ENCODE results near the gene NAPA. TPM values are rescaled to one million over a fixed set of nuclear protein-coding genes. Genes with fewer than 3 reads are reported as not detected.

NAPA gene
- total RNA-seq, 2 donors from 2014 or later = 127 to 213 TPM

DNA sequence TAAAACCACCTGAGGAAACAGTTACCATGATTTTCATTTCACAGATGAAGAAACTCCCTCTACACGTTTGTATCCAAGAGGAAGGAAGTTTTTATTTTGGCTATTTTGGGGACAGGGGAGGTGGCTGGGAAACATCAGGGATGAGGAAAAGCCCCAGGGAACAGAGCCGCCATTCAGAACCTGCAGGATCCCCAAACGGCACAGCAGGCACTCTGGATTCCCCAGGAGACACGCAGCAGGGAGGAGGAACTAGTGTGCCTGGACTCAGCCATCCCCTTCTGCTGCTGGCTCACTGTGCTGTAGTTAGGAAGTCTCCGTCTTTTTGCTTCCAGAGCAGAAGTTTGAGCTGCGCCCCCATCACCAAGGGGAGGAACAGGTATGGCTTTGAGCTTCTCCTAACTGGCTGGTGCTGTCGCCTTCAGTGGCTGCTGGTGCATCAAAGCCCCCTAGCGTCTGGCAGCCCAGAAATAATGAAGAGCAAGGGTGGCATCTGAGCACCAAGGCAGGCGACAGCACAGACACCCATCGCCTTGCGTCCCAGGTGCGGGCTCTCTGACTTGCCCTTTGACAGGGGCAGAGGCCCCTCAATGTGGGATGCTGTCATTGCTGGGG, 4.2 kb downstream of the NAPA start:
- DNase-seq (ENCODE audit: low spot score) = no peak
- TF ChIP-seq, protein P1, sequence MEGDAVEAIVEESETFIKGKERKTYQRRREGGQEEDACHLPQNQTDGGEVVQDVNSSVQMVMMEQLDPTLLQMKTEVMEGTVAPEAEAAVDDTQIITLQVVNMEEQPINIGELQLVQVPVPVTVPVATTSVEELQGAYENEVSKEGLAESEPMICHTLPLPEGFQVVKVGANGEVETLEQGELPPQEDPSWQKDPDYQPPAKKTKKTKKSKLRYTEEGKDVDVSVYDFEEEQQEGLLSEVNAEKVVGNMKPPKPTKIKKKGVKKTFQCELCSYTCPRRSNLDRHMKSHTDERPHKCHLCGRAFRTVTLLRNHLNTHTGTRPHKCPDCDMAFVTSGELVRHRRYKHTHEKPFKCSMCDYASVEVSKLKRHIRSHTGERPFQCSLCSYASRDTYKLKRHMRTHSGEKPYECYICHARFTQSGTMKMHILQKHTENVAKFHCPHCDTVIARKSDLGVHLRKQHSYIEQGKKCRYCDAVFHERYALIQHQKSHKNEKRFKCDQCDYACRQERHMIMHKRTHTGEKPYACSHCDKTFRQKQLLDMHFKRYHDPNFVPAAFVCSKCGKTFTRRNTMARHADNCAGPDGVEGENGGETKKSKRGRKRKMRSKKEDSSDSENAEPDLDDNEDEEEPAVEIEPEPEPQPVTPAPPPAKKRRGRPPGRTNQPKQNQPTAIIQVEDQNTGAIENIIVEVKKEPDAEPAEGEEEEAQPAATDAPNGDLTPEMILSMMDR (IDR thresholded peaks at IDR 0.05) = no peak
- Histone ChIP-seq H3K4me1 (peaks cover 0 to 80% of the 10 kb centered on the region in 2 donors), H3K27me3 (no peaks in the 10 kb centered on the region), H3K36me3 (no peaks in the 10 kb centered on the region), H3K4me3 (no peak overlapping the region), H3K9me3 (no peaks in the 10 kb centered on the region), H3K27ac (peak overlapping the region; percentile 72 to 95)

DNA sequence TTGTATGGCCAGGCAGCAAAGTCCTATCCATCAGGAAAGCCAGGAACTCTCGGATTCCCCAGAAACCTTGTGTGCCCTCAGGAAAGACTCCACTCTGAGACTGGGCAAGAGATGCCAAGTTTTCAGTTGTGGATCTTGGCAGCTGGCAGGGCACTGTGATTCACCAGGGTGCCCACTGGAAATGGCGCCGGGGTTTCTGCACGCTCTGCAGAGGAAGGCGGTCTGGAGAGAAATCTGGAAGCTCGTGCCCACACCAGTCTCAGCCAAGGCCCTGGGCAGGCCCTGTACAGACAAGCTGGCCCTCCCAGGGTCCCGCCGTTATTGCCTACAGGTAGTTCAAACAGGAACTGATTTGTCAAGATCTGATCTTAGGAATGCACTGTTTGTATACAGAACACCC, 4.9 kb downstream of the NAPA start:
- DNase-seq (ENCODE audit: low spot score) = no peak
- Histone ChIP-seq H3K36me3 (no peaks in the 10 kb centered on the region), H3K4me3 (no peak overlapping the region), H3K27ac (peak overlapping the region; percentile 72 to 95), H3K4me1 (peaks cover 0 to 78% of the 10 kb centered on the region in 2 donors), H3K27me3 (no peaks in the 10 kb centered on the region), H3K9me3 (no peaks in the 10 kb centered on the region)
- TF ChIP-seq, protein P1 (IDR thresholded peaks at IDR 0.05) = no peak

DNA sequence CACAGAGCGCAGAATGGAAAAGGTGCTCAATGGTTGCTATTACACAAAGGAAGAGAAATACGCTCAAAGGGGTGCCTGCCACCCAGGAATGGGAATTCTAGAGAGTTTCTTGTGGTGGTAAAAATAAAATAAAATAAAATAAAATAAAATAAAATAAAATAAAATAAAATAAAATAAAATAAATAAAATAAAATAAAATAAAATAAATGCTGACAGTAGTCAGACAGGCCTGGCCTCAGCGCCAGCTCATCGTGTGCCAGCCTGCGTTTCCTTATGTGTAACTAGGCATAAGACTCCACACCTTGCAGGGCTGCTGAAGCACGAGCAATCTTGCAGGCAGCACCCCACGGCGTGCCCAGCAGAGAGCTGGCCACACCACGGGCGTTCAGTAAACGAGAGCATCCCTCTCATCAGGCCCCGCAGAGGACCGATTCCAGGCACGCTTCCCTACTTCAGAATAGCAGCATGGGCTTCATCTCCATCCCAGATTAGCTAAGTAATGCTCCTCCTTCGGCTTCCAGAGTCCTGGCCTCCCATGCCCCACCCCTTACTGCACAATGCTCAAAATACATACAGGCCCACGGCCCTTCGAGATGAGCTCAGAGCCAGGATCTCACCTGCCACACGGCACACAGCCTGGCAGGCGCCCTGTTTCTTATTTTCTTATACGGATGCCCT, 5.6 kb downstream of the NAPA start:
- H3K36me3 ChIP-seq = no peaks in the 10 kb centered on the region
- no peaks in the 10 kb centered on the region for H3K9me3 ChIP-seq
- no peak overlapping the region for H3K4me3 ChIP-seq
- no peaks in the 10 kb centered on the region for H3K27me3 ChIP-seq
- H3K27ac ChIP-seq = peak overlapping the region; percentile 72 to 95
- TF ChIP-seq, protein P1 (IDR thresholded peaks at IDR 0.05) = no peak
- no peak for DNase-seq (ENCODE audit: low spot score)
- H3K4me1 ChIP-seq = peaks cover 0 to 78% of the 10 kb centered on the region in 2 donors

DNA sequence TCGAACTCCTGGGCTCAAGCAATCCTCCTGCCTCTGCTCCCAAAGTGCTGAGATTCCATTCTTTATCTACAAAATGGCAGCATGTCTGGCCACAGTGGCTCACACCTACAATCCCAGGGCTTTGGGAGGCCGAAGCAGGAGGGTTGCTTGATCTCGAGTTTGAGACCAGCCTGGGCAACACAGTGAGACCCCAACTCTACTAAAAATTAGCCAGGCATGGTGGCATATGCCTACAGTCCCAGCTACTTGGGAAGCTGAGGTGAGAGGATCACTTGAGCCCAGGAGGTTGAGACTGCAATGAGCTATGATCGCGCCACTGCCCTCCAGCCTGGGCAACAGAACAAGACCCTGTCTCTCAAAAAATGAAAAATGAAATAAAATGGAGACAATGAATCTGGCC, 6.1 kb downstream of the NAPA start:
- Histone ChIP-seq H3K27me3 (no peaks in the 10 kb centered on the region), H3K4me1 (peaks cover 0 to 73% of the 10 kb centered on the region in 2 donors), H3K27ac (peak overlapping the region in 1 of 2 donors; percentile 87), H3K9me3 (no peaks in the 10 kb centered on the region), H3K4me3 (no peak overlapping the region), H3K36me3 (peaks cover 5% of the 10 kb centered on the region)
- TF ChIP-seq, protein P1 (IDR thresholded peaks at IDR 0.05) = no peak
- DNase-seq (ENCODE audit: low spot score) = no peak

DNA sequence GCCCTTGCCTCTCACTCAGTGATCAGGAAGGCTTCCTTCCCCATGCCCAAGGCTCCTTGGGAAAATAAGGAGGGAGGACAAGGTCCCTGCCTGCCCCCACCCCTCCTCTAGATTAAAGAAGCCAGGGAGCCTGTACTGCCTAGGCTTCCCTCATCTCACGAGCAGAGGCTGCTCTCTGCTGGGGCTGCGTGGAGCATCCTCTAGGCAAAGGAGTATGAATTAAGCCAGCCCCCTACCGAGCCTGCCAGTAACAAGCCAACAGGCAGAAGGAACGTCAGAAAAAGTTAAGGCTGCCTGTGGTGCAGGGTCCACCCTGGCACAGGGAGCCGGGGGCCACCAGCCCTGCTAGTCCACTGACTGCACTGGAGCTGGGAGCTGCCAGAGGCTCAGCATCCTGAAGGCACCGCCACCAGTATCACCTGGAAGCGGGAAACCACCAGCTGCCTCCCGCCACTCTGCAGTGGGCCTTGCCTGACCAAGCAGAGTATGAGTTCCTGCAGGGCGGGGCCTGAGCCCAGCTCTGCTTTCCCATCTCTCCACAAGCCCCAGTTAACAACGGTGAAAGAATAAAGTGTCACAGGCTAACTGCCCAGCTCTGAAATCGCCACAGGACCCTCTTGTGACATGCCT, 6.8 kb downstream of the NAPA start:
- DNase-seq (ENCODE audit: low spot score) = no peak
- Histone ChIP-seq H3K9me3 (no peaks in the 10 kb centered on the region), H3K4me1 (peaks cover 0 to 67% of the 10 kb centered on the region in 2 donors), H3K36me3 (peaks cover 12% of the 10 kb centered on the region), H3K27me3 (no peaks in the 10 kb centered on the region), H3K27ac (peak overlapping the region; percentile 74 to 87), H3K4me3 (no peak overlapping the region)
- TF ChIP-seq, protein P1 (IDR thresholded peaks at IDR 0.05) = no peak

Data from right atrium auricular region (tissue), 2 donors.